Measurements from ENCODE around the gene RGS1. TPM values are rescaled to one million over a fixed set of nuclear protein-coding genes. Genes with fewer than 3 reads are reported as not detected.

RGS1 gene
- total RNA-seq, 1 experiment from 2014 or later: not detected

DNA sequence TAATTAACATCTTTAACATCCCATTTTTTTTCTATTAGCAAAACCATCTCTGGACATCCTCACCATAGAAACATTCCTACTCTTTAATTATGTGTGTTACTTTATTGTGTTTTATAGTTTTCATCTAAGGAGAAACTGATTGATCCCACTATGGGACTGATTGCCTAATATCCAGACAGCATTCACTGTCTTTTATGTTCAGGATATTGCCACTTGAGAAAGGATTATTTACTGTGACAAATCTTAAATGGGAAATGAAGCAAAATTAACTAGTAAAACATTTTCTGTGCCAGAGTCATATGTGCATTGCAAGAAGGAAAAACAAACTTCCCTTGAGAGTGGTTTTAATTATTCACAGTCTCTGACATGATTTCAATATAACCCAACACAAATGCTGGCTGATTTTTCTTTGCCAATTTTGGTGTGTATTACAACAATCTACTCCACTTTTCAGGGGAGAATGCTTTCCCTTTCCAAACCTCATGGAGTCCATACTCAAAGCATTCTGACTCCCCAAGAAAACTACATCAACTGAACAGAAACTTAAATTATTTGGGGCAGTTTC is 44.6 kb downstream of the RGS1 start:
- no peak for DNase-seq (ENCODE audit: low spot score)

DNA sequence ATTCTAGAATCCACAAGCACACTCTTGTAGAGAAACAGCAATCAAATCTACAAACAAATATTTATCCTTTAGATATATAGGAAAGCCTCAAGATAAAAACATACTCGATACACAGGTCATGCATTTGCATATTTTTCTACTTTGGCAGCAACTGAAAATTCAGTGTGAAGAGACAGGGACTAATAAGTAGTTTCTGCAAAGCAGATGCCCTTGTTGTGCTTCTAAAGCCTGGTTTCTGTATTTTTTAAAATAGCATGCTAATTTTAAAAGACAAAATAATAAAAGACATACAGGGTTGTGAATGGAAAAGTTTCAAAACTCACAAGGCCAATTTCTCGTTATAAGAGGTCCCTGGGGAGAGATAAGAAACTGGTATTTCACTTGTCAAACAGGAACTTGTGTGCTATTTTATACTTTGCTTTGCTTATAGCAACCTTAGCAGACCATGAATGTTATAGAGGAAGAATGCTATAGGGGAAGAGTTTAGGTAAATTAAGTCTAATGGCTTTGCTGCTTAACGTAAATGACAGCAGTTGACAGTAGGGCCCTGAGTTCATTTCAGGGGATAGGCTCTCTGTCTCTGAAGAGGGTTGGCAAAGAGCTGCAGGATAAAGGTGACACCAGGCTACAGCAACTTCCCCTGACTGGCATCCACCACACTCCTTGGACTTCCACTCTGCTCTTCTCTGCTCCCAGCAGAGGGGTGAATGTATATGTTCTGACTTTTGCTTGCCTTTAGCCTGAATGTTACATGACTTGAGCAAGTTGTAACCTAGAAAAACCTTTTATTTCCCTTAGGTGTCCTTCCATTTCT is 51.0 kb downstream of the RGS1 start:
- DNase-seq (ENCODE audit: low spot score): no peak

DNA sequence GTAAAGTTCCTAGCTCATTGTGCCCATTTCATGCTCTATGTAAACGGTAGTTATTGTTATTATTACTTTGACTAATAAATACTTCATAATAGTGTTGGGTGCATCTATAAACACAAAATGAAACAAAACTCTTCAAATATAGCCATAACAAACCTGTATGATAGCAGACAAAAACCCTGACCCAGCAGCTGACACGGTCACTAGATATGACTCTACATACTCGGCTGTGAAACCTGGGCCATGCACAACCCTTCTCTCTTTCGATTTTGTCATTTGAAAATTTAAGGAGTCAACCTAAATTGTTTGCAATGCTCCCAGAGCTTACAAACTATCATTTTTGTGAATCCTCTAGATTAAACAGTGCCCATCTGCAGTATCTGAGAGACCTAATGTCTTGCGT is 52.3 kb downstream of the RGS1 start:
- no peak for DNase-seq (ENCODE audit: low spot score)

DNA sequence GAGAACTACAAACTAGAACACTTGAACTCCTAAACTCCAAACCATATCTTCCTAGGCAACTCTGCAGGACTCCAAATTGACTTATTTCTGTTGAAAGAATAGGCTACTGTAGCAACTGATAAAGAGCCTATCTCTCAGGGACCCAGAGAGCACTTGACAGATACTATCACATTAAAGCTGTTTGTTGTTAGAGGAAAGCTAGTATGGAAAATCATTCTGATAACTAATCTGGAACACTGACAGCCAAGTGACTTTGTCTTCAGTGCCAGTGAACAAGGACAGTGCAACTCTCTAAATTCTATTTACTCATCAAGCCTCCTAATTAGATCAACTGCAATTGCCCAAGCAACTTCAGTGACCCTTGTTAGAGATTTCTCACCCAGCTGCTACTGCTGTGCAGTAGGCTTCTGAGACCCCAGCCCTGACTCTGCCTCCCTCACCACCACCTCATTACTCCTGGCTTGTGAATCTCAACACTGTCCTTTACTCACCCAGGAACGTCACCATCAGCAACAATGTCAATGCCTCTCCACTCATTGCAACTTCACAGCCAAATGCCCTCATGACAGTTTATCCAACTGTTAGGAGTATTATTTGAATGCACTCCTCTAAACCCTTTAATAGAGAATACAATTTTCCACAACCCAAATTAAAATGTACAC is 53.0 kb downstream of the RGS1 start:
- no peak for DNase-seq (ENCODE audit: low spot score)

DNA sequence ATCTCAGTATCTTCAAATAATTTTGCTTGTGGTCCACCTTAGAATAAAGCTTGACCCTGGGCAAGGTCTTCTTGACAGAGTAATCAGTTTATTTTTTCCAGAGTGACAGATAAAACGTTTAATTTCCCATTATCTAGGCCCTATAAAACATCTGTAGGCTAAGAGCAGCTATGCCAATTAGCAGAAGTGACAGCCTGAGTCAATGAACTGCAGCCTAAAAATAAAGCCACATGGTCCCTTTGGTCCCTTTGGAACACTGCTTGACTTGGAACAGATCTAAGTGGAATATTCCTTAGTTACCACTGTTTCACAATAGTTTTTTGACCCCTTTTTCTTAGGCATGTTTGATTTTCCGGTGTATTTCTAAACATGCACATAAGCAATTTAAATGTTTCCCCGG is 54.0 kb downstream of the RGS1 start:
- no peak for DNase-seq (ENCODE audit: low spot score)

Other genes starting within 250 kb of the RGS1 start
- not detected in 2 replicates for gene RGS13, start 60.4 kb downstream of the RGS1 start, total RNA-seq (2014; rRNA removed; shearing (Covaris generic))
- 1.5 and 3.8 TPM in 2 replicates for gene RGS2, start 233.3 kb downstream of the RGS1 start, total RNA-seq (2014; rRNA removed; shearing (Covaris generic))